HG03108 (cell line): ENCODE results near the gene RAPGEF3.
A peak's percentile ranks its signal among the peaks of the same experiment; 100 is the strongest.

Experiments used
- ATAC-seq: cut with Tn5 transposase; IDR thresholded peaks from one replicate; pipeline ENCODE4 v1.9.1; 2021; ENCODE audit warnings: moderate library complexity; ENCODE audit not compliant: unreplicated experiment

Gene RAPGEF3

GRCh38 chr12:47762850-47763465 is 4.3 kb upstream of the RAPGEF3 start:
- no peak for ATAC-seq

DNA sequence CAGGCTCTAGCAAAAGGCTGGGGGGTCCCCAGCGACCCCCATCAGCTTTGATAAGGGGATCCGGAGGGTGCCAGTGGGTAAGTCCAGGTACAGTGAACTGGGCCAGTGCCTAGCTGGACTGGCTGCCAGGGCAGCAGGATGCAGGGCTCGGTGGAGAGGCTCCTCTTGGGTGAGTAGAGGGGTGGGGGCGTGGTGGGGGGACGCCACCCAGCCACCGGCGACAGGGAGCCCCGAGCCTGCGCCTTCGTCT is 171 bp downstream of the RAPGEF3 start:
- no peak for ATAC-seq

DNA sequence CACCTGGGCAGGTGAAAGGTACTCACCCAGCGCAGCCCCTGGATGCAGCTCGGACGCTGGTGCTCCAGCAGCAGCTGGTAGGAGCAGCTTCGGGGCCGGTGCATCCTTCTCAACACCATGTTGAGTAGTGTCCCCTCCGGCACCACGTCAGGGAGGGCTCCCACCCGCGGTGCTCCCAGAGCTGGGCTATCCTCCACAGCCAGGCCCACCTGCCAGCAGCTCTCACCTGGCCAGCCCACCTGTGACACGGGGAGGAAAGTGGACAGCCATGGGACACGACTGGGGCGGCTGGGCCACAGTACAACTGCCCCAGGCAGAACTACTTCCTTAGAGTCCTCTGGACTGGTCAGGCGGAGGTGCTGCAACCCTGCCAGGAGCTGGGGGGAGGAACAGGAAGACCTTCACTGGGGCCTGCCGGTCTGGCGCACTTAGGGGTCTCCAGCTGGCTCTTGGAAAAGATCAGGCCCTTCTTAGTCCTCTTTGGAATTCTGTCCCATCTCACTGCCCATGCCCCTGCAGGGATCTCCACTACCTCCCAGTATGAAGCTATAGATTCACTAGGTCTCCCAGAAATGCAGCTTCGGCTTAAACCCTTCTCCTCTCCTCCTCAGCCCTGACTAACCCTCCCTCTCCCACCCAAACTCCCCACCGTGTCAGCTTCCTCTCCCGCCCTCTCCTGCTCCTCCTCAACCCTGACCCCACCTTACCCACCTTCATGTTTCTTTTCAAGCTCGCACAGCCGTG is 668 bp downstream of the RAPGEF3 start:
- ATAC-seq: no peak

GRCh38 chr12:47757364-47757839 is 1.3 kb downstream of the RAPGEF3 start:
- ATAC-seq: no peak

- peak; percentile 75 for ATAC-seq
These were observed 2.8 kb downstream of the RAPGEF3 start for GRCh38 chr12:47755655-47756562.

DNA sequence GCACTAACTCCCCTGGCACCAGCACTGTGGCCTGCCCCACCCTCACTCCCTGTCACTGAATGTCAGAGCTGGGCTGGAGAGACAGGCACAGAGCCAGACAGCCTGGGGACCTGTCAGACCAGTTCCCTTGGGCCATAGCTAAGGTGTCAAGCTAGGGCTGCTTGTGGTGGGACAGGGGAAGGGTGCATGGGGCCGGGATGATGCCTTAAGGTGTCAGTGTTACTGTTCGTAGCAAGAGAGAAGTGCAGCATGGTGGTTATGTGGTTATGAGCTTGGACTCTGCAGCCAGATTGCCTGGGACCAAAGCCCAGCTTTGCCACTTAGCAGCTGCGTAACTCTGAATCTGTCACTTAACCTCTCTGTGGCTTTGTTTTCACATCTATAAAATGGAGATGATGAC is 3.8 kb downstream of the RAPGEF3 start:
- no peak for ATAC-seq

- ATAC-seq: no peak
These were observed 4.6 kb downstream of the RAPGEF3 start for GRCh38 chr12:47754126-47754525.

DNA sequence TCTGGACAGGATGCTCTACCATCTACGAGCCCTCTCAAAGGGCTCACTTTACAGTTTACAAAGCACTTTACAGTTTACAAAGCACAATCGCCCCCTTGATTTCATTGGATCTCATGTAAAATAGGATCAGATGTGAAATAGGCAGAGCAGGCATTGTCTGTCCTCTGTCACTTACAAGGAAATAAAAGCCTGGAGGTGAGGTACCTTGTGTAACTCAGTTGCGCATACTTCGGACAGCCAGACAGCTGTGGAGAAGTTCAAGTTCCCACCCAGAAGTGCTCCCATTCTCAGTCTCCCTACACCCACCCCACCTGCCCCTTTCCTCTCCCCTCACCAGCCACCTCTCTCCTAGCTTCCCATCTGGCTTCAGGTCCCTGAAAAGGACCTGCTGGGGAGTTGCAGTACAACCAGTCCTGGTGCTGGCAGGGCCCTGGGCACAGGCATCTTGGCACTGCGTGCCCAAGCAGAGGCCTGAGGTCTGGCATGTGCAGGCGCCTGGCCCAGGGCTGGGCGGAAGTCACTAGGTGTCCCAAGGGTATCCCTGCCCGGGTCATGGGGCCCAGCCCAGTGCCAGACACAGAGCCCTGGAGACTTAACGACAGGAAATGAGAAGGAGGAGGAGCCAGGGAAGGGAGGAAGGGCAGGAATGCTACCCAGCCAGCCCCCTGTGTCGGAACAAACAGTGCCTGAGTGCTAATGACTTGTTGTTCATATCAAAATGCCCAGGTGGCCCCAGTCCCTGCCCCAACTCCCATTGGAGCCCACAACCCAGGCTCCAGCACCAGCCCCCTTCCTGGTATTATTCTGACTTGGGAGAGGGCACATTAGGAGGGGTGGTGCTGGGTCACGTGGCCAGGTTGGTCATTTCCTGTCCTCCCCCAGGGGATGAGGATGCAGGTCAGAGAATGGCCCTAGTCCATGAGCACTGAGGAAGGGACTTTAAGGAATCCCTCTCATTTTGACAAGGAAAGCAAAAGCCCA is 5.4 kb downstream of the RAPGEF3 start:
- no peak for ATAC-seq

DNA sequence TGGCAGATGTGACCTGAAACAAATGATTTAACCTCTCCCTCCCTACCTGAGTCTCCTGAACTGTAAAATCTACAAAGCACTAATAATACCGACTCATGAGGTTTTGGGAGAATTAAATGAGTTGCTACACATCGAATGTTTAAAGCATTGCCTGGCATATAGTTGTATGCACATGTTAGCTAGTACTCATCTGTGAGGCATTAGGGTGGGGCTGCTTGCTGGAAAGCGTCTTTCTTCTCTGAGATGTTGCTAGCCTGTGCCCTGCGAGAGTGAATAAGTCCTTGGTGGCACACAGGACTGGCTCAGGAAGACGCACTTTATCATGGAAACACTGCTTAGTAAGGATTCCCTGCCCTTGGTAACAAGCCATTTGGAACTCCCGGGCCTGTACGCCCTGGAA is 6.1 kb downstream of the RAPGEF3 start:
- no peak for ATAC-seq

DNA sequence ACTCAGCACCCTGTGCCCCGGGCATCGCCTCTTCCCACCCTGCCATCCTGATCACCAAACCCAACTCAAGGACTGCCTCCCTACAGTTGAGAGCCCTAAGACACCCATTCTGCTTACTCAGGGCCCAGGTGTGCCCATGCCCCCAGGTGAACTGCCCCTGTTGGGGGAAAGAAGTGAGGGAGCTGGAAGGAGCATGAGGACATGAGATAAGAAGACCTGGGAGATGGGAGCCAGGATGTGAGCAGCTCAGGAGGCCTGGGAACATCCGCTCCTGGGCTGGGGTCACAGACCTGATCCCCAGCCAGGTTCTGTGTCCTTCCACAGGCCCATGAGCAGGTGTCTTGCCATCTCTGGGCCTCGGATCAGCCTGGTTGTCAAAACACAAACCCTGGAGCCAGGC is 6.6 kb downstream of the RAPGEF3 start:
- no peak for ATAC-seq

- ATAC-seq: no peak
These were observed 7.1 kb downstream of the RAPGEF3 start for GRCh38 chr12:47751561-47751960.

DNA sequence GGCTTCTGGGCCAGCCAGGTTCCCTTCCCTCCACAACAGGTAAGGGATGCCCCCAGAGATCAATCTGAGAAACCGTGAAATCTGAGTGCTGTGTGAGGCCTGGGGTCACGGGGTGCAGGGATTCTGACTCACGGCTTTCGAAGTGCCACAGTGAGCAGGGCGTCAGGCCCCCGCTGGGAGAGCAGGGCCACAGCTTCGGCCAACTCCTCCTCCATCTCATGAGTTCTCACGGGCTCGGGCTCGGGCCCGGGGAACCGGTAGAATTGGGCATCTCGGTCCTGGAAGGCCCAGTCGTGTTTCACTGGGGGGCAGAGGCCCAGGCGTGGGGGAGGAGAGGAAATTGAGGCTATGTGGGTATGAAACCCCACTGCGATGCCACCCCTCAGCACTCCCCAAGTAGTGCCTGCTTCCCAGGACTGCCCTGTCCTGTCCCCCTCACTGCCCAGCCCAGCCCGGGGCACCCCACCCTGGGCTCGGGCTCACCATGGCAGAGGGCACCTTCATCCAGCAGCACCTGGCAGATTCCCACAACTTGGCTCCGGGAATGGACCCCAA is 7.7 kb downstream of the RAPGEF3 start:
- ATAC-seq: no peak

- no peak for ATAC-seq
These were observed 8.4 kb downstream of the RAPGEF3 start for GRCh38 chr12:47750229-47750798.

GRCh38 chr12:47748899-47749298 is 9.8 kb downstream of the RAPGEF3 start:
- no peak for ATAC-seq

DNA sequence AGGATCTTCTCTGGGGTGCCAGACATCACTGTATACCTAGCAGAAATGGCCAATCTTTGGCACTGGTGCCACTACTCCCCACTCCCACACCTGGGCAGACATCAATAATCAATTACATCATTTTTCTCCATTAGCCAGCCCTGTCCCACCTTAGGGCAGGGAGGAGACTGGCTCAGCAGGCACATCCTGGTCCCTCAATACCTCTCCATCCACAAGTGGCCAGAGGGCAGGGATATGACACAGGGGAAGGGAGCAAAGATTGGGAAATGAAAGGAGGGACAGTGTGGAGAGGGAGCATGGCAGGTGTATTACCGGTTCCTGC is 10.2 kb downstream of the RAPGEF3 start:
- no peak for ATAC-seq

- ATAC-seq: no peak
These were observed 10.8 kb downstream of the RAPGEF3 start for GRCh38 chr12:47747596-47748506.

DNA sequence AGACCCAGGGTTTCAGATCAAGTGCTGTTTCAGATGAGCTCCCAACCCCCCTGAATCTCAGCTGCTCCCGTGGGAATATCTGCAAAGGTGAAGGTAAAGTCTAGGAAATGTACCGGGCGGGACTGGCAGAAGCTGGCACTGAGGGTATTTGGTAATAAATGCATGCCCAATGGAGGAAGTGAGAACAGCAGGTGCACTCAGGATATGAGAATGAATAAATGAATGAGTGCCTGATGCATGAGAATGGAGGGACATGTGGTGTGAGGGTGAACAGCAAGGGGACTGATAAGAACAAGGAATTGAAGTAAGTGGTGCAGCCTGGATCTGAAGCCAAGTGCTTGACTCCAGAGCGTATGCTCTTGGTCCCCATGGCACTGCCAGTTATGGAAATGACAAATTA is 11.6 kb downstream of the RAPGEF3 start:
- peak; percentile 50 for ATAC-seq

- ATAC-seq: no peak
These were observed 12.2 kb downstream of the RAPGEF3 start for GRCh38 chr12:47746523-47746922.

DNA sequence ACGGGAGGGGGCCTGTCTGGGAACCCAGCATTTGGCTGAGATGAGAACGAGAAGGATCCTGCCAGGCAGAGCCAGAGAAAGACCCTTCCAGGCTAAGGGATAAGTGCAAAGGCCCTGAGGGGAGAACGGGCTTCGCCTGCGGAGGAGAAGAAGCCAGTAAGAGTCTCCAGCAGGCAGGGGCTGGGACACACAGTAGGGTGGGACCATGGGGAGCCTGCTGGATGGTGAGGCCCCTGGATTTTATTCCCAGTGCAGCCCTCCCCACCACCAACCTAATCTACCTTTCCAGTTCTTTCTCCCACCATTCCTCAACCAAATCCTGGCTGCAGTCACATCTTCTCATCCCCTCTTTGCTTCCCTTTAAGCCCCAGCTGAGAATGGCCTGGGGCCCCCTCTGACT is 12.6 kb downstream of the RAPGEF3 start:
- ATAC-seq: no peak
